ENCODE results near the gene C19orf44.

Gene C19orf44

DNA sequence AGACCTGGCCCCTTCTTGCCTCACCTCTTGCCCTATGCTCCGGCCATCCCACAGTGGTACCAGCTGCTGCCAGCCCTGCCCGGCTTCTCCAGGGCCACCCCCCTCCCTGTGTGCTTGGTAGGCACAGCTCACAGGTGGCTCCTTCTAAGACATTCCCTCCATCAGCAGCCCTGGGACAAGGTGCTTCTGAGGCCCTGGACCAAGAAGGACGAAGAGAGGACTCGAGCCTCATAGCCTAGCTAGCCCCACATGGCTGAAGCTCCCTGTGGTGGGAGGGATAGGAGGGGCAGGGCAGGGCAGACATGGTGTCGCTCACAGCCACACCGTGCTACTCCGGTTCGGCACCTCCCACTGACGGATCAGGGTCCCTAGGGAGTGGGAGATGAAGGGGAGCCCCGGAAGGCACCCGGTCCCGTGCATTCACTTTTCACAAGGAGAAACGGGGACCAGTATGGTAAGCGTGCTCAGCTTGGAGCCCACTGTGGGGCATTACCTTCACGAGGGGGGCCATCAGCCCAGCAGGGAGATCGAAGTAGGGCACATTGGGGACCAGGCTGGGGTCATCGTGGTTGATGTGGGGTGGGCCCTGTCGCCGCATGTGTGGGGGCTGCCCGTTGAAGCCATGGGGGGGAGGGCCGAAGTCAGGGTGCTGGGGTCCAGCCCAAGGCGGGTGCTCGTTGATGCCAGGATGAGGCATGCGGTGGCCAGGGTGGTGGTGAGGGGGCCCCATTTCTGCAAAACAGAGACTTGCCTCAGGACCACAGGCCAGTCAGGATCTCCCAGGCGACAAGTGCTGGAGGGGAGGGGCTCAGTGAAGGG lies 26.6 kb downstream of the C19orf44 start:
- H3K9ac ChIP-seq: no peak overlapping the region
- no peak overlapping the region for H3K27ac ChIP-seq
- H3K27me3 ChIP-seq: no peaks in the 10 kb centered on the region
- H3K4me3 ChIP-seq: no peak overlapping the region
- peaks cover 97 to 100% (median 100%) of the 10 kb centered on the region in 11 experiments for H3K36me3 ChIP-seq
- no peak overlapping the region for H3K4me2 ChIP-seq
- peaks cover 0 to 100% (median 99%) of the 10 kb centered on the region in 11 experiments; a peak in 21 of 22 replicates for H4K20me1 ChIP-seq
- no peaks in the 10 kb centered on the region for H3K9me3 ChIP-seq (replicated peaks in 1 of 11)
- no peak for TF ChIP-seq Cebpa-rat (IDR thresholded peaks at IDR 0.05)
- H3K4me1 ChIP-seq: no peaks in the 10 kb centered on the region

DNA sequence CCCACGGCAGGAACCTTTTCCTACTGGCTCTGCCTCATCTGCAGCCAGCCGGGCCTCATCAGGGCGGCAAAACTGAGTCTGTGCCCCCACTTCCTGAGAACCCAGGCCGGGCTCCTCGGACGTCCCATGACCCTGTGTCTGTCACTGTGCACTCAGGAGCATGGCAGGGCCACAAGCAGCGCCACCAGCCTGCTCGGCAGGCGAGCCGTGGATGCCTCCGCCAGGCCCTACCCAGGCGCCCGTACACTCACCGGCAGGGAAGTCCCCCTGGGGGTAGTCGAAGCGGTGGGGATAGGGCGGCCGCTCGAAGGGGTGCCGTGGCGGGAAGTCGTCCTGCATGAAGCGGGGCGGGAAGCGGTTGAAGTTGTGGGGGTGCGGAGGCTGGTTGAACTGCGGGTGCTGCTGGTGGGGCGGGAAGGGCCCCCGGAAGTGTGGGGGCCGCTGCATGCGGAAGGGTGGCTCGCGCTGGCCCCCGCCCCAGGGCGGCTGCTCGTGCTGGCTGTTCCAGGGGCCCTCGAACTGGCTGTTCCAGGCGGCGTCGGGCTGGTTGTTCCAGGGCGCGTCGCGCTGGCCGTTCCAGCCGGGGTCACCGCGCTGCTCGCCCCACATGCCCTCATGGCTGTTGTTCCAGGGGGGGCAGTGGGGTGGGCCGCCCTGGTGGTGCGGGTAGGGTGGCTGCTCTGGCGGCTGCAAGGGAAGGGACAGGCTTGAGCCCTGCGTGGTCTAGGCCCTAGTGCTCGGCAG lies 29.0 kb downstream of the C19orf44 start:
- Histone ChIP-seq H3K9me3 (replicated peaks in 1 of 11) (no peaks in the 10 kb centered on the region), H3K9ac (no peak overlapping the region), H3K27me3 (no peaks in the 10 kb centered on the region), H3K4me3 (no peak overlapping the region), H3K4me1 (no peaks in the 10 kb centered on the region), H4K20me1 (peaks cover 0 to 100% (median 99%) of the 10 kb centered on the region in 11 experiments; a peak in 21 of 22 replicates), H3K36me3 (peaks cover 97 to 100% (median 100%) of the 10 kb centered on the region in 11 experiments), H3K27ac (no peak overlapping the region), H3K4me2 (no peak overlapping the region)
- no peak for TF ChIP-seq Cebpa-rat (IDR thresholded peaks at IDR 0.05)

DNA sequence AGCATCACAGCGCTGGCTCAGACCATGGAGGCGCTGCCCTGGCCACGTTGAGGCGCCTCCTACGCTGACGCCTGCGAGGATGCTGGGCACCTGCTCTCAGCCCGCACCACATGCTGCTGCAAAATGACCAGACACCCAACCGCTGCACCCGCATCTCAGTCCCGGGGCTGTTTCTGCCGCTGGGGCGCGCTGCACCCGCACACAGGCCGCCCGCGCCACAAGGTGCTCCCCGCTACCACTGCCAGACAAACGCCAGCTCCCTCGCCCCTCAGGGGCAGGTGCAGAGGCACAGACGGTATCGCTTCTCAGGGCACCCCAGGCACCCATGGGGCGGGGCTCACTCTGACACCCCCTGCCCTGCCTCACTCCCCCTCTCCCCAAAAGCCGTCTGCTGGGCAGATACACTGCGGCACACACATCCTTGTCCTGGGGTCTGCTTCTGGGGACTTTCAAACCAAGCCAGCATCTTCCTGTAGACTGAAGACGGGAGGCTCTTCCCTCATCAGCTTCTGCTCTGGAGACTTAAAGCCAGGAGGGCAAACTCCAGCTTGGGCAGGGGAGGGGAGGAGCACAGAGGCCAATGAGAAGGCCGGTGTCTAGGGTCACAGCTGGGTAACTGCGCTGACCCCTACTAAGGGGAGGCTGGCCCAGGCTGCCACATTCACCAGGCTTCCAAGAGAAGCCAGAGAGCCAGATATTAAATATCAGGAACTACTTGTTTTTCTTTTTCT lies 29.7 kb downstream of the C19orf44 start:
- H3K27ac ChIP-seq: no peak overlapping the region
- TF ChIP-seq Cebpa-rat (IDR thresholded peaks at IDR 0.05): no peak
- no peak overlapping the region for H3K4me3 ChIP-seq
- H3K9ac ChIP-seq: no peak overlapping the region
- H3K27me3 ChIP-seq: no peaks in the 10 kb centered on the region
- H3K4me2 ChIP-seq: no peak overlapping the region
- no peaks in the 10 kb centered on the region for H3K9me3 ChIP-seq (replicated peaks in 1 of 11)
- peaks cover 0 to 100% (median 99%) of the 10 kb centered on the region in 11 experiments; a peak in 21 of 22 replicates for H4K20me1 ChIP-seq
- H3K36me3 ChIP-seq: peaks cover 97 to 100% (median 100%) of the 10 kb centered on the region in 11 experiments
- H3K4me1 ChIP-seq: no peaks in the 10 kb centered on the region

- H3K36me3 ChIP-seq: peaks cover 100% of the 10 kb centered on the region in 11 experiments
- peaks cover 11 to 100% (median 100%) of the 10 kb centered on the region in 11 experiments; a peak in 21 of 22 replicates for H4K20me1 ChIP-seq
Observed at GRCh38 chr19:16527334-16527935, 31.2 kb downstream of the C19orf44 start.

DNA sequence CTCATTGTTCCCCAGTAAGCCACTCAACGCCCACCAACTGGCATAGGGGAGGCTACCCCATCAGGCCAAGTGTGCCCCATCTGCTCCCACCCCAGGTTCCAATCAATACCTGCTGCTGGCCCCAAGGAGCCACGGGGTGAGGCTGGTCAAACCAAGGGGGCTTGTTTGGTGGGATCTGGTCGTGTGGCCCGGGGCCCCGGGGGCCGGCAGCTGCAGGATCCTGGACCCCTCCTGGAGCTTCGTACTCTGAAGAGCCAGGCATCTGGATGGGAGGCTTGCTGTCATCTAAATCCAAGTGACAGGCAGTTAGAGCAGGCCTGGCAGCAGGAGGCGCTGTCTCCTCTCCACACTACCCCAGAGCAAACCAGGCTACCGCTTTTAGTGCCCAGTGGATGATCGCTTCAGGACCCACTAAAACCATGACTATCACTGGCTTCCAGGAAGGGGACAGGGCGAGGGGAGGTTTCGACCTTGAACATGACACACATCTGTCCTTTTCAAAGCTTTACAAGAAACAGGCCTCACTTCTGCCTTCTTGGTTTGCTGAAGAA lies 31.9 kb downstream of the C19orf44 start:
- no peak overlapping the region for H3K4me2 ChIP-seq
- TF ChIP-seq Cebpa-rat (IDR thresholded peaks at IDR 0.05): no peak
- H4K20me1 ChIP-seq: peaks cover 14 to 100% (median 100%) of the 10 kb centered on the region in 11 experiments; a peak in 21 of 22 replicates
- no peak overlapping the region for H3K4me3 ChIP-seq
- no peaks in the 10 kb centered on the region for H3K27me3 ChIP-seq
- no peaks in the 10 kb centered on the region for H3K9me3 ChIP-seq (replicated peaks in 1 of 11)
- H3K9ac ChIP-seq: no peak overlapping the region
- no peak overlapping the region for H3K27ac ChIP-seq
- peaks cover 100% of the 10 kb centered on the region in 11 experiments for H3K36me3 ChIP-seq
- H3K4me1 ChIP-seq: no peaks in the 10 kb centered on the region

More at GRCh38 chr19:16527334-16527935, 31.2 kb downstream of the C19orf44 start:
- Histone ChIP-seq H3K27me3 (no peaks in the 10 kb centered on the region), H3K27ac (no peak overlapping the region), H3K9me3 (replicated peaks in 1 of 11) (no peaks in the 10 kb centered on the region), H3K4me2 (no peak overlapping the region), H3K9ac (no peak overlapping the region; a peak in 1 of 22 replicates), H3K4me3 (no peak overlapping the region), H3K4me1 (no peaks in the 10 kb centered on the region)
- TF ChIP-seq Cebpa-rat (IDR thresholded peaks at IDR 0.05): no peak

- Histone ChIP-seq H3K9ac (no peak overlapping the region), H3K4me2 (no peak overlapping the region), H3K27ac (no peak overlapping the region), H4K20me1 (peaks cover 15 to 100% (median 100%) of the 10 kb centered on the region in 11 experiments; a peak in 21 of 22 replicates), H3K4me3 (no peak overlapping the region), H3K4me1 (no peaks in the 10 kb centered on the region), H3K27me3 (no peaks in the 10 kb centered on the region), H3K9me3 (replicated peaks in 1 of 11) (no peaks in the 10 kb centered on the region), H3K36me3 (peaks cover 100% of the 10 kb centered on the region in 11 experiments)
- TF ChIP-seq Cebpa-rat (IDR thresholded peaks at IDR 0.05): no peak
Observed at GRCh38 chr19:16529466-16530144, 33.4 kb downstream of the C19orf44 start.

DNA sequence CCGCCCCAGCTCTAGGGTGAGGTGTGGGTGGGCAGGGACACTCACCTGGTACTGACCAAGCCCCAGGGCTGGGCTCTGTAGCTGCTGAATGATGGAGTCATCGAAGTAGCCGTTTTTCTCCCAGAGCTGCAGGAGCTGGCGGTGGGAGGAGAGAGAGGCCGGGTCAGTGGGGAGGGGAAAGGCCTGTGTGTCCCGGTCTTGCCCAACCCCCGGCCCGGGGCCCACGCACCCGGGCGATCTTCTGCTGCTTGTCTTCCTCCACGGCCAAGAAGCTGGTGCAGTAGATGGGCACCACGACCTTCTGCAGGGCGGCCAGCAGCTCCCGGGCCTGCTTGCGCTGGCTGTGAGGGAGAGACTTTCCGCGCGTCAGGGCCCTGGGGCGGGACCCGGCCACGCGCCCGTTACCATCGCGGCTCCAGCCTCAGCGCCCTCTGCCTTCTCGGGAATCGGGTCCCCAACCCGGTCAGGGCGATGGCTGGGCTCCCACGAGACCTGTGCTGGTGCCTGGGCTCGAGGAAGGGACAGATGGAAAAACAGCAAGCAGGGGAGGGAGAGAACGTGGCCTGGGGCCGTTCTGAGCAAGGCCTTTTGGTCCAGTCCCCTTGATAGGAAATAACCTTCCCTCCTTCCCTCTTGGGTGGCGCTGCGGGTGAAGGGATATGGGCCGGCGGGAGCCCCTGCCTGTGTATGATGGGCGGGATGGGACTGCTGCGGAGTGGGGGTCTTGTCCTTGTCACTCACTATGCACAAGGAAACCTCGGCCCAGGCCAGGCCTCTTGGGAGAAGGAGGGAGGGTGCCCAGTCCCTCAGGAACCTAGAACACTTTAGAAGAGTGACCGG lies 34.6 kb downstream of the C19orf44 start:
- no peak overlapping the region for H3K27ac ChIP-seq
- H3K27me3 ChIP-seq: no peaks in the 10 kb centered on the region
- H3K9ac ChIP-seq: no peak overlapping the region; a peak in 1 of 22 replicates
- H3K9me3 ChIP-seq (replicated peaks in 1 of 11): no peaks in the 10 kb centered on the region
- H3K36me3 ChIP-seq: peaks cover 100% of the 10 kb centered on the region in 11 experiments
- H3K4me1 ChIP-seq: no peaks in the 10 kb centered on the region
- TF ChIP-seq Cebpa-rat (IDR thresholded peaks at IDR 0.05): no peak
- H3K4me3 ChIP-seq: no peak overlapping the region
- no peak overlapping the region for H3K4me2 ChIP-seq
- peaks cover 27 to 100% (median 100%) of the 10 kb centered on the region in 11 experiments; a peak in 21 of 22 replicates for H4K20me1 ChIP-seq

All from BLaER1 treated with 17β-estradiol and CSF1 and Interleukin-3, amounts not matched to agents 10 nM and 100 nM (cell line).